GM12878 (cell line): ENCODE measurements around the gene OR51B6. TPM values are rescaled to one million over a fixed set of nuclear protein-coding genes. Genes with fewer than 3 reads are reported as not detected.

Experiments used
- ATAC-seq: fragments of 200-7000 bp; cut with Tn5 transposase; 3 replicates; pipeline ENCODE4 v1.9.1; 2020; ENCODE audit warnings: mild to moderate bottlenecking, moderate library complexity
- BruUV-seq: library from RNA; stranded (reverse); fragments of 400-500 nt; replicated peaks from 2 replicates; lab custom pipeline; 2021; lab: Mats Ljungman, UMichigan
- CTCF ChIA-PET: fragments of 300-600 bp; sonication (Branson Sonifier 250); formaldehyde crosslinking; extraction: SDS; loops from one replicate; lab custom pipeline; 2021; ENCODE audit warnings: inconsistent platforms; lab: Yijun Ruan, JAX
- POLR2A ChIA-PET: fragments of 350-600 bp; formaldehyde crosslinking; extraction: SDS; loops from one replicate; lab custom pipeline; 2021; ENCODE audit warnings: inconsistent platforms; lab: Charles Lee
- RAD21 ChIA-PET: fragments of 300-600 bp; sonication (Branson Sonifier 250); formaldehyde crosslinking; loops from one replicate; lab custom pipeline; 2023; ENCODE audit warnings: antibody characterized with exemption; ENCODE audit not compliant: unreplicated experiment; lab: Charles Lee
- SMC1A ChIA-PET: fragments of 300-600 bp; sonication (Branson Sonifier 250); formaldehyde crosslinking; loops from one replicate; lab custom pipeline; 2023; ENCODE audit not compliant: unreplicated experiment, uncharacterized antibody; lab: Charles Lee
- DNase-seq: peaks from one replicate; pipeline ENCODE4 v3.0.0-alpha.2; 2011; ENCODE audit warnings: low read depth, low spot score
- FAIRE-seq: peaks from 3 replicates; lab custom pipeline; 2011; peaks lifted over from hg19 to GRCh38; lab: Jason Lieb, UNC
- H2AFZ ChIP-seq: 2 replicates; pipeline ENCODE4 v1.6.0; 2011; ENCODE audit warnings: low read depth, low read length, control low read depth; ENCODE audit not compliant: control insufficient read depth
- H3K27ac ChIP-seq: 2 replicates; pipeline ENCODE4 v1.5.1; 2011; ENCODE audit warnings: control low read depth; ENCODE audit not compliant: control insufficient read depth, insufficient read depth
- H3K27me3 ChIP-seq, 2 experiments: replicated peaks in 1 of 2; 2 replicates each; pipeline versions ENCODE4 v1.6.0 to v1.6.1; 2011; ENCODE audit warnings: low read length in 1 of 2; ENCODE audit not compliant: control insufficient read depth in 2 of 2, insufficient read depth in 2 of 2
- H3K36me3 ChIP-seq, 2 experiments: 2 replicates each; pipeline ENCODE4 v1.5.1; 2011; ENCODE audit warnings: low read length in 1 of 2; ENCODE audit not compliant: control insufficient read depth in 2 of 2, insufficient read depth in 2 of 2
- H3K4me1 ChIP-seq: 2 replicates; pipeline ENCODE4 v1.6.1; 2011; ENCODE audit warnings: mild to moderate bottlenecking, low read length, moderate library complexity, mixed read lengths; ENCODE audit not compliant: control insufficient read depth, insufficient read depth
- H3K4me2 ChIP-seq: 2 replicates; pipeline ENCODE4 v1.6.0; 2011; ENCODE audit warnings: control low read depth; ENCODE audit not compliant: control insufficient read depth, insufficient read depth
- H3K4me3 ChIP-seq: fragments of 200-600 bp; sonication (generic); 2 replicates; pipeline ENCODE4 v1.5.1; 2016
- H3K79me2 ChIP-seq: 2 replicates; pipeline ENCODE4 v1.6.0; 2011; ENCODE audit warnings: low read length; ENCODE audit not compliant: control insufficient read depth, insufficient read depth
- H3K9ac ChIP-seq: 2 replicates; pipeline ENCODE4 v1.8.0; 2011; ENCODE audit warnings: low read length, control low read depth, mixed read lengths; ENCODE audit not compliant: control insufficient read depth, insufficient read depth
- H3K9me3 ChIP-seq: replicated peaks from 3 replicates; pipeline ENCODE4 v1.5.1; 2011; ENCODE audit warnings: mild to moderate bottlenecking, low read length; ENCODE audit not compliant: control insufficient read depth, insufficient read depth
- H4K20me1 ChIP-seq: 2 replicates; pipeline ENCODE4 v1.6.0; 2011; ENCODE audit not compliant: control insufficient read depth, insufficient read depth
- ASH2L ChIP-seq: fragments of 300-600, 200-600 bp; sonication (generic); IDR thresholded peaks from 2 replicates; pipeline ENCODE4 v1.6.1; 2017; ENCODE audit warnings: low read depth, mild to moderate bottlenecking, borderline replicate concordance
- ATF2 ChIP-seq: IDR thresholded peaks from 2 replicates; pipeline ENCODE4 v1.6.1; 2012; ENCODE audit warnings: low read length, inconsistent platforms
- BCL3 ChIP-seq: IDR thresholded peaks from 2 replicates; pipeline ENCODE4 v1.6.1; 2011; ENCODE audit warnings: borderline replicate concordance, low read depth, mild to moderate bottlenecking, moderate library complexity, low read length; ENCODE audit not compliant: insufficient read depth, poor library complexity, severe bottlenecking
- EP300 ChIP-seq, 2 experiments: fragments of 150-350 bp in 1 of 2; IDR thresholded peaks; 2 replicates each; pipeline ENCODE4 v1.6.1; 2011 to 2012; ENCODE audit warnings: low read depth in 2 of 2, low read length in 2 of 2, borderline replicate concordance in 1 of 2, improper control_type of control experiment in 1 of 2, inconsistent platforms in 1 of 2; ENCODE audit not compliant: control insufficient read depth in 1 of 2
- EZH2 ChIP-seq: IDR thresholded peaks from 2 replicates; pipeline ENCODE4 v1.6.1; 2012; ENCODE audit warnings: low read depth, mild to moderate bottlenecking, control low read depth, inconsistent platforms, low read length, borderline replicate concordance; ENCODE audit not compliant: control insufficient read depth
- FOS ChIP-seq: IDR thresholded peaks from 3 replicates; pipeline ENCODE4 v1.6.1; 2011; ENCODE audit warnings: borderline replicate concordance; ENCODE audit not compliant: insufficient read length; ENCODE audit errors: extremely low read depth
- FOXM1 ChIP-seq: IDR thresholded peaks from 2 replicates; pipeline ENCODE4 v1.6.1; 2012; ENCODE audit warnings: low read depth, mild to moderate bottlenecking, inconsistent platforms, low read length, moderate library complexity
- GATAD2B ChIP-seq: fragments of 450-650 bp; conservative IDR thresholded peaks from 2 replicates; pipeline ENCODE4 v1.6.1; 2017; ENCODE audit warnings: low read depth, mild to moderate bottlenecking, moderate library complexity
- HDAC6 ChIP-seq: fragments of 200-600 bp; sonication (generic); IDR thresholded peaks from one replicate; pipeline ENCODE4 v1.8.0; 2017; ENCODE audit warnings: antibody characterized with exemption; ENCODE audit not compliant: unreplicated experiment
- IKZF2 ChIP-seq, 2 experiments: fragments of 450-650 bp; IDR thresholded peaks; 2 replicates each; pipeline ENCODE4 v1.6.1; 2017; ENCODE audit warnings: mild to moderate bottlenecking in 2 of 2, moderate library complexity in 2 of 2
- IRF4 ChIP-seq: IDR thresholded peaks from 2 replicates; pipeline ENCODE4 v1.6.1; 2011; ENCODE audit warnings: low read depth, low read length
- POU2F2 ChIP-seq: IDR thresholded peaks from 3 replicates; pipeline ENCODE4 v1.6.1; 2011; ENCODE audit warnings: low read depth, mild to moderate bottlenecking, low read length, borderline replicate concordance
- RBBP5 ChIP-seq: fragments of 200-600 bp; sonication (generic); conservative IDR thresholded peaks from 2 replicates; pipeline ENCODE4 v1.6.1; 2016
- RCOR1 ChIP-seq: conservative IDR thresholded peaks from 2 replicates; pipeline ENCODE4 v1.6.1; 2012; ENCODE audit warnings: low read depth, low read length, improper control_type of control experiment
- SMAD1 ChIP-seq: fragments of 450-650 bp; IDR thresholded peaks from 2 replicates; pipeline ENCODE4 v1.6.1; 2018; ENCODE audit warnings: mild to moderate bottlenecking, low read depth; ENCODE audit not compliant: partially characterized antibody
- SRF ChIP-seq, 2 experiments: IDR thresholded peaks; 2 replicates each; pipeline ENCODE4 v1.6.1; 2011; ENCODE audit warnings: low read depth in 2 of 2, low read length in 2 of 2, mild to moderate bottlenecking in 1 of 2, moderate library complexity in 1 of 2
- SUZ12 ChIP-seq: fragments of 200-600 bp; sonication (generic); IDR thresholded peaks from one replicate; pipeline ENCODE4 v1.6.1; 2018; ENCODE audit warnings: antibody characterized with exemption, mild to moderate bottlenecking; ENCODE audit not compliant: unreplicated experiment
- TARDBP ChIP-seq: IDR thresholded peaks from 2 replicates; pipeline ENCODE4 v1.6.1; 2016; ENCODE audit warnings: borderline replicate concordance
- USF2 ChIP-seq: IDR thresholded peaks from 2 replicates; pipeline ENCODE4 v1.6.1; 2011; ENCODE audit warnings: low read depth, low read length, improper control_type of control experiment, borderline replicate concordance
- WRNIP1 ChIP-seq: IDR thresholded peaks from 2 replicates; pipeline ENCODE4 v1.6.1; 2011; ENCODE audit warnings: low read depth, low read length, improper control_type of control experiment, borderline replicate concordance
- WGBS: methylation state at CpG from one replicate; pipeline ENCODE4 v1.1.6; 2016; ENCODE audit warnings: low lambda C conversion rate; ENCODE audit not compliant: insufficient replicate concordance, insufficient coverage; ENCODE audit errors: missing lambda C conversion rate; 5-methylcytosine and 5-hydroxymethylcytosine counted together
- in situ Hi-C: fragments of 300-500 bp; cut with MboI; formaldehyde crosslinking; loops from 9 replicates; pipeline ENCODE4 v1.14.3; 2018; ENCODE audit warnings: mixed read lengths
- intact Hi-C: fragments of 100-400 bp; cut with micrococcal nuclease; formaldehyde crosslinking; loops from one replicate; pipeline ENCODE4 v1.14.2; 2022; ENCODE audit not compliant: unreplicated experiment
- polyA plus RNA-seq, 11 experiments: library from polyadenylated mRNA; depleted of rRNA in 4 of 11; unstranded in 6 of 11; stranded (reverse) in 5 of 11; fragments of >200 nt; fragmentation: Nextera tagmentation in 4 of 11; fragmentation: Illumina TruSeq in 1 of 11; extraction: Ambion mirVana in 4 of 11; extraction: Trizol in 1 of 11; gene quantifications; 1 replicate in 1 of 11; 2 replicates in 10 of 11; pipeline versions ENCODE4 v1.2.1 to v1.2.3, GENCODE V29; 2011 to 2016; ENCODE audit warnings: inconsistent platforms in 2 of 11, missing spikeins in 2 of 11, low read depth in 1 of 11
- total RNA-seq, 4 experiments: library from RNA; depleted of rRNA in 3 of 4; stranded (reverse); fragments of >200 nt in 3 of 4; fragmentation: Illumina TruSeq in 1 of 4; extraction: Trizol in 1 of 4; gene quantifications; 2 replicates each; pipeline versions ENCODE4 v1.2.1 to v1.2.3, GENCODE V29; 2013 to 2021

The OR51B6 gene
- total and polyA plus RNA-seq, 10 of the 15 experiments (the other 5 are each of a cell fraction or from before 2014, with no cell fraction given): 0.17 TPM; not detected in 9

- TF ChIP-seq FOXM1: no peak
Measured at GRCh38 chr11:5362017-5362625, 10.8 kb downstream of the OR51B6 start (continued).

GRCh38 chr11:5363679-5364078 is 12.4 kb downstream of the OR51B6 start:
- ChIA-PET CTCF (interaction anchor here (1.1 kb wide), 1 partner anchor 20 kb away, joined by 3 read pairs; no protein-coding TSS in a partner anchor), SMC1A (no interaction called here), RAD21 (interaction anchor here (1.0 kb wide), 1 partner anchor 719 kb away, joined by 3 read pairs; no protein-coding TSS in a partner anchor), POLR2A (no interaction called here)
- BruUV-seq: no TSS peak
- WGBS: 4% methylated on average over 1 of the region's 1 CpG
- no peak for ATAC-seq
- no peaks in the 10 kb centered on the region for H3K4me1 ChIP-seq
- no peak overlapping the region for H3K4me2 ChIP-seq
- H4K20me1 ChIP-seq: no peaks in the 10 kb centered on the region
- intact Hi-C loops: no loop called here
- DNase-seq: no peak
- no peak overlapping the region for H3K4me3 ChIP-seq
- no peak overlapping the region for H2AFZ ChIP-seq
- H3K27ac ChIP-seq: no peak overlapping the region
- in situ Hi-C loops: no loop called here
- H3K9ac ChIP-seq: no peak overlapping the region
- no peaks in the 10 kb centered on the region for H3K36me3 ChIP-seq
- no peaks in the 10 kb centered on the region for H3K9me3 ChIP-seq
- no peak for FAIRE-seq
- H3K27me3 ChIP-seq: no peaks in the 10 kb centered on the region
- no peaks in the 10 kb centered on the region for H3K79me2 ChIP-seq
- TF ChIP-seq USF2: no peak
- no peak for TF ChIP-seq BCL3
- no peak for TF ChIP-seq TARDBP
- TF ChIP-seq RCOR1: no peak
- no peak for TF ChIP-seq HDAC6
- no peak for TF ChIP-seq ASH2L
- no peak for TF ChIP-seq EP300 (IDR thresholded peaks at IDR 0.05; ENCODE audit: borderline replicate concordance in 1 of 2, control insufficient read depth in 1 of 2, low read depth in 2 of 2, low read length in 2 of 2)
- TF ChIP-seq POU2F2: no peak
- no peak for TF ChIP-seq RBBP5
- TF ChIP-seq WRNIP1: no peak
- no peak for TF ChIP-seq SRF (IDR thresholded peaks at IDR 0.05; ENCODE audit: low read depth in 2 of 2, low read length in 2 of 2)
- TF ChIP-seq FOS: no peak
- TF ChIP-seq IKZF2 (IDR thresholded peaks at IDR 0.05): no peak
- TF ChIP-seq IRF4: no peak
- no peak for TF ChIP-seq SMAD1
- no peak for TF ChIP-seq EZH2
- TF ChIP-seq ATF2: no peak
- TF ChIP-seq GATAD2B: no peak
- TF ChIP-seq SUZ12: no peak
